K562 (cell line): ENCODE measurements around the gene KRTCAP2. TPM values are rescaled to one million over a fixed set of nuclear protein-coding genes. Genes with fewer than 3 reads are reported as not detected.

ENCODE experiments used
- ATF6 ChIP-seq: sonication (generic); formaldehyde crosslinking; IDR thresholded peaks from 2 replicates; pipeline ENCODE4 v1.4.0; 2020; ENCODE audit warnings: mild to moderate bottlenecking, missing genetic modification reagents
- CAMTA2 ChIP-seq: fragments of 250-450 bp; sonication (Bioruptor Pico); conservative IDR thresholded peaks from 2 replicates; pipeline ENCODE4 v1.5.1; 2022
- LCOR ChIP-seq: sonication (generic); formaldehyde crosslinking; IDR thresholded peaks from 2 replicates; pipeline ENCODE4 v1.8.0; 2022; ENCODE audit warnings: mild to moderate bottlenecking, missing genetic modification reagents
- MAFK ChIP-seq: IDR thresholded peaks from 2 replicates; pipeline ENCODE4 v1.6.1; 2011; ENCODE audit warnings: low read length, improper control_type of control experiment
- MEIS2 ChIP-seq: fragments of 450-650 bp; IDR thresholded peaks from 2 replicates; pipeline ENCODE4 v1.6.1; 2014; ENCODE audit warnings: mild to moderate bottlenecking; ENCODE audit not compliant: partially characterized antibody
- NRF1 ChIP-seq, 2 experiments: fragments of 450-650 bp; IDR thresholded peaks in 1 of 2; conservative IDR thresholded peaks in 1 of 2; 2 replicates each; pipeline ENCODE4 v1.6.1; 2014; ENCODE audit warnings: mild to moderate bottlenecking in 2 of 2
- PBX2 ChIP-seq, 2 experiments: IDR thresholded peaks in 1 of 2; conservative IDR thresholded peaks in 1 of 2; 2 replicates each; pipeline ENCODE4 v1.6.1; 2016; ENCODE audit warnings: low read depth in 2 of 2, mild to moderate bottlenecking in 1 of 2, missing compliant biosample characterization in 1 of 2, missing genetic modification characterization in 1 of 2, moderate library complexity in 1 of 2
- POU5F1 ChIP-seq: fragments of 150-350 bp; IDR thresholded peaks from 2 replicates; pipeline ENCODE4 v1.6.1; 2014; ENCODE audit warnings: borderline replicate concordance, low read length, low read depth, mild to moderate bottlenecking; ENCODE audit not compliant: partially characterized antibody
- RB1 ChIP-seq: fragments of 450-650 bp; IDR thresholded peaks from 2 replicates; pipeline ENCODE4 v1.6.1; 2017; ENCODE audit warnings: low read depth, mild to moderate bottlenecking
- SP1 ChIP-seq: sonication (generic); formaldehyde crosslinking; IDR thresholded peaks from 2 replicates; pipeline ENCODE4 v1.8.1; 2022; ENCODE audit warnings: mild to moderate bottlenecking, missing genetic modification reagents
- ZNF592 ChIP-seq: fragments of 450-650 bp; IDR thresholded peaks from 2 replicates; pipeline ENCODE4 v1.6.1; 2017; ENCODE audit warnings: antibody characterized with exemption, mild to moderate bottlenecking
- polyA plus RNA-seq, 8 experiments: library from polyadenylated mRNA; depleted of rRNA in 4 of 8; stranded (reverse) in 5 of 8; unstranded in 3 of 8; fragments of >200 nt; fragmentation: Nextera tagmentation in 2 of 8; fragmentation: Illumina TruSeq in 1 of 8; extraction: Ambion mirVana in 2 of 8; extraction: Trizol in 1 of 8; gene quantifications; 2 replicates each; pipeline versions ENCODE4 v1.2.1 to v1.2.3, GENCODE V29; 2011 to 2014; ENCODE audit warnings: inconsistent platforms in 1 of 8, missing spikeins in 1 of 8
- total RNA-seq, 7 experiments: library from RNA; depleted of rRNA in 6 of 7; stranded (reverse); fragments of >200 nt in 6 of 7; fragmentation: Illumina TruSeq in 2 of 7; extraction: Trizol in 2 of 7; gene quantifications; 2 replicates each; pipeline versions ENCODE4 v1.2.1 to v1.2.3, GENCODE V29; 2011 to 2021; ENCODE audit warnings: low replicate concordance in 1 of 7

The KRTCAP2 gene
- total and polyA plus RNA-seq, 9 of the 15 experiments (the other 6 are each of a cell fraction or from before 2014, with no cell fraction given) = 126 to 436 (median 244) TPM

GRCh38 chr1:155122308-155122707, 50.8 kb downstream of the KRTCAP2 start (continued):
- TF ChIP-seq ATF6 (CRISPR knock-in tag) (no peak), NRF1 (conservative IDR thresholded peaks at IDR 0.05 in 1 of 2, IDR thresholded peaks at IDR 0.05 in 1 of 2) (no peak), LCOR (CRISPR knock-in tag) (no peak), MEIS2 (no peak), PBX2 (CRISPR knock-in tag; IDR thresholded peaks at IDR 0.05; ENCODE audit: low read depth) (no peak), PBX2 (tag; conservative IDR thresholded peaks at IDR 0.05; ENCODE audit: low read depth) (no peak), POU5F1 (no peak), MAFK (no peak), SP1 (CRISPR knock-in tag) (no peak), ZNF592 (no peak), CAMTA2 (CRISPR knock-in tag) (no peak), RB1 (no peak)
- TF ChIP-seq, all 486 proteins: peak for 0
